Type B pancreatic cell (in vitro differentiated cells): ENCODE measurements around the gene SIDT1. TPM values are rescaled to one million over a fixed set of nuclear protein-coding genes. Genes with fewer than 3 reads are reported as not detected.

Experiments used
- DNase-seq: peaks from one replicate; pipeline ENCODE4 v3.0.0; 2021; ENCODE audit warnings: mixed read lengths; ENCODE audit not compliant: unreplicated experiment; ENCODE audit errors: extremely low spot score
- H3K27ac Mint-ChIP-seq: 2 replicates; pipeline ENCODE4 v1.8.0; 2021; ENCODE audit warnings: mild to moderate bottlenecking, mixed read lengths
- H3K27me3 Mint-ChIP-seq: 2 replicates; pipeline ENCODE4 v1.8.0; 2021; ENCODE audit warnings: mixed read lengths
- H3K36me3 Mint-ChIP-seq: 2 replicates; pipeline ENCODE4 v1.8.0; 2021; ENCODE audit warnings: mixed read lengths
- H3K4me1 Mint-ChIP-seq: one replicate; pipeline ENCODE4 v1.8.0; 2021; ENCODE audit warnings: mixed read lengths; ENCODE audit not compliant: unreplicated experiment
- H3K4me3 Mint-ChIP-seq: 2 replicates; pipeline ENCODE4 v1.8.0; 2021; ENCODE audit warnings: mild to moderate bottlenecking, mixed read lengths
- H3K9me3 Mint-ChIP-seq: 2 replicates; pipeline ENCODE4 v1.8.0; 2021; ENCODE audit warnings: mixed read lengths
- CTCF ChIP-seq: fragments of 200-600 bp; sonication (generic); conservative IDR thresholded peaks from 2 replicates; pipeline ENCODE4 v1.5.0; 2021; ENCODE audit warnings: antibody characterized with exemption, mild to moderate bottlenecking
- total RNA-seq: library from RNA; stranded (reverse); gene quantifications from 2 replicates; pipeline ENCODE4 v1.2.1, GENCODE V29; 2021; ENCODE audit warnings: low replicate concordance

The SIDT1 gene
- total RNA-seq, 1 donor from 2014 or later = 0.97 TPM

GRCh38 chr3:113590983-113591382, 58.6 kb downstream of the SIDT1 start:
- no peaks in the 10 kb centered on the region for H3K36me3 Mint-ChIP-seq
- TF ChIP-seq CTCF = no peak
- H3K4me1 Mint-ChIP-seq = peaks cover 6% of the 10 kb centered on the region
- no peaks in the 10 kb centered on the region for H3K27me3 Mint-ChIP-seq
- H3K27ac Mint-ChIP-seq = no peak overlapping the region
- H3K4me3 Mint-ChIP-seq = no peak overlapping the region
- H3K9me3 Mint-ChIP-seq = no peaks in the 10 kb centered on the region
- no peak for DNase-seq

- no peak overlapping the region for H3K27ac Mint-ChIP-seq
- H3K4me3 Mint-ChIP-seq = no peak overlapping the region
- H3K36me3 Mint-ChIP-seq = no peaks in the 10 kb centered on the region
- no peaks in the 10 kb centered on the region for H3K9me3 Mint-ChIP-seq
- TF ChIP-seq CTCF = no peak
- no peaks in the 10 kb centered on the region for H3K27me3 Mint-ChIP-seq
- no peak for DNase-seq
- peaks cover 6% of the 10 kb centered on the region for H3K4me1 Mint-ChIP-seq
These were observed 61.7 kb downstream of the SIDT1 start for GRCh38 chr3:113594066-113594465.

- no peak for TF ChIP-seq CTCF
- Mint-ChIP-seq H3K27me3 (no peaks in the 10 kb centered on the region), H3K27ac (no peak overlapping the region), H3K4me1 (no peaks in the 10 kb centered on the region), H3K4me3 (no peak overlapping the region), H3K9me3 (no peaks in the 10 kb centered on the region), H3K36me3 (no peaks in the 10 kb centered on the region)
- DNase-seq = no peak
These were observed 65.4 kb downstream of the SIDT1 start for GRCh38 chr3:113597596-113598354.

- Mint-ChIP-seq H3K36me3 (no peaks in the 10 kb centered on the region), H3K27me3 (no peaks in the 10 kb centered on the region), H3K27ac (no peak overlapping the region), H3K4me3 (no peak overlapping the region), H3K4me1 (no peaks in the 10 kb centered on the region), H3K9me3 (no peaks in the 10 kb centered on the region)
- DNase-seq = no peak
- TF ChIP-seq CTCF = no peak
These were observed 68.2 kb downstream of the SIDT1 start for GRCh38 chr3:113600418-113601182.

- H3K4me3 Mint-ChIP-seq = no peak overlapping the region
- no peak for DNase-seq
- no peak for TF ChIP-seq CTCF
- H3K27ac Mint-ChIP-seq = no peak overlapping the region
- no peaks in the 10 kb centered on the region for H3K9me3 Mint-ChIP-seq
- no peaks in the 10 kb centered on the region for H3K36me3 Mint-ChIP-seq
- no peaks in the 10 kb centered on the region for H3K27me3 Mint-ChIP-seq
- no peaks in the 10 kb centered on the region for H3K4me1 Mint-ChIP-seq
These were observed 68.9 kb downstream of the SIDT1 start for GRCh38 chr3:113601240-113601639.
